NCI-H2171 (cell line): ENCODE measurements around the gene MYO1H.
"Not testable (repeated sequence)": the region's sequence is repeated elsewhere in the genome, so short reads cannot be mapped to it uniquely, and the experiment has no call there.

Experiments used
- DNase-seq: peaks from one replicate; lab custom pipeline; 2025; lab: John Stamatoyannopoulos, UW

Gene MYO1H, protein sequence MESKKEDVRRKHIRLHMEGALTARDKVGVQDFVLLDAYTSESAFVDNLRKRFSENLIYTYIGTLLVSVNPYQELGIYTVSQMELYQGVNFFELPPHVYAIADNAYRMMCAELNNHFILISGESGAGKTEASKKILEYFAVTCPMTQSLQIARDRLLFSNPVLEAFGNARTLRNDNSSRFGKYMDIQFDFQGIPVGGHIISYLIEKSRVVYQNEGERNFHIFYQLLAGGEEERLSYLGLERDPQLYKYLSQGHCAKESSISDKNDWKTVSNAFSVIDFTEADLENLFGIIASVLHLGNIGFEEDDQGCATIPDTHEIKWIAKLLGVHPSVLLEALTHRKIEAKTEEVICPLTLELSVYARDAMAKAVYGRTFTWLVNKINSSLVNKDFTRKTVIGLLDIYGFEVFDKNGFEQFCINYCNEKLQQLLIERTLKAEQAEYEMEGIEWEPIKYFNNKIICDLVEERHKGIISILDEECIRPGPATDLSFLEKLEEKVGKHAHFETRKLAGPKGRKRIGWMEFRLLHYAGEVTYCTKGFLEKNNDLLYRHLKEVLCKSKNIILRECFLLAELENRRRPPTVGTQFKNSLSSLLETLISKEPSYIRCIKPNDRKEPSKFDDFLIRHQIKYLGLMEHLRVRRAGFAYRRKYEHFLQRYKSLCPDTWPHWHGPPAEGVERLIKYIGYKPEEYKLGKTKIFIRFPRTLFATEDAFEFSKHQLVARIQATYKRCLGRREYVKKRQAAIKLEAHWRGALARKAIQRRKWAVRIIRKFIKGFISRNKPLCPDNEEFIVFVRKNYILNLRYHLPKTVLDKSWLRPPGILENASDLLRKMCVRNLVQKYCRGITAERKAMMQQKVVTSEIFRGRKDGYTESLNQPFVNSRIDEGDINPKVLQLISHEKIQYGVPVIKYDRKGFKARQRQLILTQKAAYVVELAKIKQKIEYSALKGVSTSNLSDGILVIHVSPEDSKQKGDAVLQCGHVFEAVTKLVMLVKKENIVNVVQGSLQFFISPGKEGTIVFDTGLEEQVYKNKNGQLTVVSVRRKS

DNA sequence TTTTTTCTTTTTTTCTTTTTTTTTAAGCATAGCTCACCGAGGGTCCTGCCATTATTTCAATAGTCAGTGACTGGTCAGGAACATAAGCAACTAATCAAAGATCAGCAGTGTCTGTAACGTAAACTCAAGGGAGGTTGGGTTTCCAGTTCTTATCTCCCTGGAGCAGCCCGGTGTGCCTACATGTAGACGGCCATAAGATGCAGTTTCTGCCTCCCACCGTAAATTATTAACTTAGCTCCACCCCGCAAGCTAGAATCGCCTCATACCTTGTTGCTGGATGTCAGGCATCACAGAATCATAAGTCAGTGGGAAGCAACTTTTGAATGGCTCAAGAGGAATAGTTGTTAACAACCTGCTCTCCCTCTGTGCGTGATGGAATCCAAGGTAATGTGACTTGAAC lies at the start of gene MYO1H:
Gene MYO1H, plus strand, starts transcription at position 312 of the 400 bp plus-strand sequence. Its CDS starts 61 bp downstream, at position 373.
- DNase-seq: no peak

DNA sequence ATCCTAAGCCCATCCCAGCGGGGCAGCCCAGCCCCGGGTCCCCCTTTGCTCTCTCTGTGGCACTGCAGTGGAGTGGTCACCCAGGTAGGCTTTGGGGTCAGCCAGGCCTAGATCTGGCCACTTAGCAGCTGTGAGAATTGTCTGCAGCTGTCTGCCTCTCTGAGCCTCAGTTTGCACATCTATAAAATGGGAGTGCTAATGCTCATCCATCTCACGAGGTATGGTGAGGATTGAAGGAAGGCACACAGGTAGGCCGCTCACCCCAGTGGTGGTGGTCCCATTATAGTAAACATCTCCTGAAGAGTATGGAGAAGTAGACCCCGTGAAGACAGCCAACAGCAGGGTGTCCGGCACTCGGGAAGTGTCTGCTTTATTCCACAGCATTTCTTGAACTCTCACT lies 47.9 kb upstream of the MYO1H start:
- DNase-seq: no peak

DNA sequence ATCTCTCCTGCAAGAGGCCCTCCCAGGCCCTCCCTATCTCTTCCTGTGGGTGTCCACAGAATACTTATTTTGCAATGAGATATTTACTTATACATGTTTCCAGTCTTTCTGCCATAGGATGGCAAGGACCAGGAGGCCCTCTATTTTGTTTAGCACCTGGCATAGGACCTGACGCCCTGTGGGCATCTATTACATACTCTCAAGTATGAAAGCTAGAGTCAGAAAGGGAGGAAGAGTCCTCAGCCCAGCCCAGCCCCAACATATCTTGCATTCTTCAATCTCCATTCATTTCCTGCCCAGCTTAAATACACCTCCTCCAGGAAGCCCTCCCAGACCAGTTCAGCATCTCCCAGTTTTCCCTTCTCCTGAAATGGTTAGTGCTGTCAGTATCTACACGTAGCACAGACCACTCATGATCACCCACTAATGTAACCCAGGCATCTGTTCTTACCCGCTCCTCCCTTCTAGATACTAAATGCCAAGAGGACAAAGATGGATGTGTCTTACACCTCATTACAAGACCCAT lies 46.0 kb upstream of the MYO1H start:
- no peak for DNase-seq

GRCh38 chr12:109302358-109302757 lies 45.3 kb upstream of the MYO1H start:
- DNase-seq: no peak

GRCh38 chr12:109302770-109303169 lies 44.9 kb upstream of the MYO1H start:
- DNase-seq: no peak

DNA sequence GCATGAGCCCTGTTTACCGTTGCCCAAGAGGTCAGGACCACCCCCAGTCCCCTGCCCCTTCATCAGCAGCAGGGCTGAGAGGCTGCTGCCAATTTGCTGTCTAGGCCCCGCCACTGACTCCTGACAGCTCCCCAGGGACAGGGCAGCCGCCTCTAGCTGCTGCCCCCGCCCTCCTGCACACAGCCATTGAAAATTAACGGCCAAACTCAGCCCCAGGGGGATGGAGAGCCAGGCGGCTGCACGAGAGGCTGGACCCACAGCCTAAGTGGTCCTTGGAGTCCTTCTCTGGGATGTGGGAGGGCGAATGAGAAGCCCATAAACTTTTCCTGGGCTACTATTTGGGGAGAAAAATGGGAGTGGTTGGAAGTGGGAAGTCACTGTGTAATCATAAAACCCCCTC lies 43.2 kb upstream of the MYO1H start:
- DNase-seq: peak; percentile 33

GRCh38 chr12:109305547-109305946 lies 42.2 kb upstream of the MYO1H start:
- no peak for DNase-seq

GRCh38 chr12:109307051-109307450 lies 40.6 kb upstream of the MYO1H start:
- no peak for DNase-seq

DNA sequence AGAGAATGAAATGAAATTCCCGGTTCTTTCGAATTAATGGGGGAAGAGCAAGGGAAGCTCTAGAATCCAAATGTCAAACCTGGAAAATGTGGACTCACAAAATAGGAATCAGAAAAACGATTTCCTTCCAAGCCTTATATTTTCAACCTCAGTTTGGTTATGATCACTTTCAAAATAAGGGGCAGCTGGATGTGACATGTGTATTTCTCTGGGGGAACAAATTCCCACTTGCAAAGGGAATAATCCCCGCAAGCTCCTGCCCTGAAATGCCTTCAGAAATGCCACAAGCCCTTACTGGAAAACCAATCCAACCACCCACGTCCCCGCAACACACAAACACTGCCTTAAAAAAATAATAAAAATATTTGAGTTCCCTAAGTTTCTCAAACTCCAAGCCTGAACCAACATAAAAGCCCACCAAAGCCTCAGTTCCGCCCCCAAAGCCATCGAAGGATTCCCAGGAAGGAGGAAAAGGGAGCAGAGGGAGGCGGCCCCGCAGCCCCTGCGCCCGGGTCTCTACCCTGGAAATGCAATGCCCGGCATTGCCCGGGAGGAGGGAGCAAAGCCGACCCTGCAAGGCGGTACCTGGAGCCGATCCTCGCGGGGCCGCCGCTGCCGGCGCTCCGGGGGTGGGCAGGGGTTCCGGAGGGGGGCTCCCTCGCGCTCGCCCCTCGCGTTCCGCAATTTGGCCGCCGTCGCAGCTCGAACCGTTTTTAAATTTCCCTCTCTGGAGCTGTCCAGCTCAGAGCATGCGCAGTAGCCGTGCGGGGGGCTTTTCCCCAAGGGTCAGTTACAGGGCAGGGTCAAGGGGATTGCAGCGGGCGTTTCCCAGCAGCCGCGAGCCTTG lies 38.9 kb upstream of the MYO1H start, which contains the start of gene FOXN4:
Gene FOXN4, minus strand, starts transcription at position 751 of the 847 bp plus-strand sequence. CDS start 963 bp downstream, outside the sequence.
- no peak for DNase-seq

GRCh38 chr12:109309381-109310246 lies 38.1 kb upstream of the MYO1H start:
- peak; percentile 19 for DNase-seq

- peak; percentile 77 for DNase-seq
These were observed 37.2 kb upstream of the MYO1H start for GRCh38 chr12:109310247-109311125.

DNA sequence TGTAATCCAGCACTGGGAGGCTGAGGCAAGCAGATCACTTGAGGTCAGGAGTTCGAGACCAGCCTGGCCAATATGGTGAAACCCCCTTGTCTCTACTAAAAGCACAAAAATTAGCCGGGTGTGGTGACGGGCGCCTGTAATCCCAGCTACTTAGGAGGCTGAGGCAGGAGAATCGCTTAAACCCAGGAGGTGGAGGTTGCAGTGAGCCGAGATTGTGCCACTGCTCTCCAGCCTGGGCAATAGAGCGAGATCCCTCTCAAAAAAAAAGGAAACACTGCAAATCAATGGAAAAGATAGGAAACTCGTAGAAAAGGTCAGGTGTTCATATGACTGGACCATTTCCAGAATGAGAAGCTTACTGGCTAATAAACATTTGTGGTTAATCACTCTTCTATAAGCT lies 26.4 kb upstream of the MYO1H start:
- not testable (repeated sequence) for DNase-seq

GRCh38 chr12:109329003-109329402 lies 18.7 kb upstream of the MYO1H start:
- DNase-seq: no peak

GRCh38 chr12:109329686-109330085 lies 18.0 kb upstream of the MYO1H start:
- DNase-seq: no peak

DNA sequence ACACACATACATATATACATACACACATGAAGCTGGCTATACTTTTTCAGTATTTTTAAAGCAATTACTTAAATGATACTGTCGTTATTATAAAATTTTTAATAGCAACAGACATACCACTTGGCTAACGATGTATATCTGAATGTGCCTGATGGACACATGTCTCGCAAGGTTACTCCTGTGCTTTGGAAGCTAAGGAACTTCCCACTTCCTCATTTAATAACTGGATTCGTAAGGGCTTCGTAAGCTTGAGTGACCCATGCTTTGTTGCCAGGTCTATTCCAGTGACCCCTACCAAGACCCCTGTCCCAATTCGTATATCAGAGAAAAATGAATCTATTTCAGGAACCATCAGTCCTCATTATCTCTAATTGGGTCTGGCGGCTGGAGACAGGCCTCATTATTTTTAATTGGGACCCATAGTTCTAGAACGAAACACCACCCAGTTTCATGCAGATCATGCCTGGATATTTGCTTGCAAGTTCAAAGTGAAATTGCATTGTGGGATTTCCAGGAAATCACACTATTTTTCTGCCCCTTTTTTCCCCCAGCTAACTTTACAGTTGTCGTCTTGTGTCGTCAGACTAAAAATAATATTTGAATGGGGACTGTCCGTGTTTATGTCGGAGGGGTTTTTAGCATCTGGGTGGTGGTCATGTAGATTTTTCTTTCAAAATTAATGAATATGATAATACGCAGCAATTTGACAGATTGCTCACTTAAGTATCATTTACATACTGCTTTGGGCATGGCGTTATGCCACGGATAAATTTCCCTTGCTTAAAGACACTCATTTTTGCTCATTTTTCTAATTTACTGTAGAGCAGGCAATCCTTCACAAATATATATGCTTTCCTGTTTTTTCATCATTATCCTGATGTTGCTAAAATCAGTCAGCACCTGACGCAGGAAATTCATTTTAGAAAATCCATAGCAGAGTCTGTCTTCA lies 17.1 kb upstream of the MYO1H start:
- no peak for DNase-seq

GRCh38 chr12:109331301-109331952 lies 16.3 kb upstream of the MYO1H start:
- no peak for DNase-seq

GRCh38 chr12:109334887-109335286 lies 12.8 kb upstream of the MYO1H start:
- DNase-seq: no peak

DNA sequence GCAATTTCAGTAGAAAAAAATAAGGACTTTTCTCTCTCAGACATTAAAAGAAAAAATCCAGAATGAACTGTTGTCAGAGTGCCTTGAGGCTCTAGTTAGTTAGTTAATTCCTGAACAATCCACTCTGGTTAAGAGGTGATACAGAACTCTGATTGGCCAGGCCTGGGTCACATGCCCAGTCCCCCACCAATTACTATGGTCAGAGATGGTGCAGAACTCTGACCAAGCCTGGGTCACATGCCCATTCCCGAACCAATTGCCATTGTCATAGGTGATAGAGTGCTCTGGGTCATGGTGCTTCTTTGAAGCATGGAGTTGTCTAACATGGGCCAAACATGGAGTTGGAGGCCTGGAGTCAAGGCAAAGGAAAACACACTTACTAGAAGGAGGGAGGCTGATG lies 11.1 kb upstream of the MYO1H start:
- DNase-seq: no peak
